ENCODE data around the gene MYMK.

GRCh38 chr9:133487331-133487725 lies 37.4 kb downstream of the MYMK start:
- TF ChIP-seq ZNF274 (IDR thresholded peaks at IDR 0.05; ENCODE audit: low read depth, low read length) (no peak), YY1 (IDR thresholded peaks at IDR 0.05; ENCODE audit: insufficient read depth, insufficient read length) (no peak)

Data from NT2/D1 (cell line).